ENCODE measurements around the gene PYGB. TPM values are rescaled to one million over a fixed set of nuclear protein-coding genes. Genes with fewer than 3 reads are reported as not detected.

Gene PYGB
- total RNA-seq, 1 experiment from 2014 or later: 258 TPM

DNA sequence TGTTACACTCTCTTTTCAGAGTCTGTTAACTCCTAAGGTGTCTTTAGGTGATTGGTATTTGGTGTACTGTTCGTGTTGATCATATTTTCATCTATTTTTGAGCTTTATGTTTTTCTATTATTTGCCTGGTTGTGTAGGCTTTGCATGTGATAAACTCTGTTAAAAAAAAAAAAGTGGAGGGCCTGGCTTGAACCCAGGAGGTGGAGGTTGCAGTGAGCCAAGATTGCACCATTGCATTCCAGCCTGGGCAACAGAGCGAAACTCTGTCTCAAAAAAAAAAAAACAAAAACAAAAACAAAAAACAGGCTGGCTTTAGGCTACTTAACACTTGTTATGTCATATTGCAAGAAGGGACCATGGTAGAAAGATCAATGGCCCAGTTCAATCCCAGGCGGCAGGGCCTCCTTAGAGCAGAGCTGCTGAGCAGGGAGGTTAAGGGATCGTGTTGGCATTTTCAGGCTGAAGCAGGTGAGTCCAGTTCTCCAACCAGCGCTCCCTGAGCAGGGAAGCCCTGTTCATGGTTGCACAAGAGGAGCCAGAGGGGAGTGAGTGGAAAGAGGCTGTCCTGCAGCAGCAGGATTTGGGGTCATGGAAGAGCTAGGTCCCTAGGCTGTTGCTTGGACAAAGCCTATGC is 8.5 kb downstream of the PYGB start:
- no TSS peak for BruUV-seq (replicated peaks)
- no peaks in the 10 kb centered on the region for H3K9me3 Mint-ChIP-seq (ENCODE audit: low read depth, unreplicated experiment)
- H3K27me3 Mint-ChIP-seq (ENCODE audit: unreplicated experiment): no peaks in the 10 kb centered on the region
- peaks cover 83% of the 10 kb centered on the region for H3K36me3 Mint-ChIP-seq (ENCODE audit: insufficient read depth, unreplicated experiment)
- no peak for TF ChIP-seq CTCF (IDR thresholded peaks at IDR 0.05; ENCODE audit: unreplicated experiment)
- H3K4me1 Mint-ChIP-seq (ENCODE audit: low read depth, unreplicated experiment): no peaks in the 10 kb centered on the region
- DNase-seq: no peak
- peak overlapping the region; percentile 69 for H3K4me3 Mint-ChIP-seq (ENCODE audit: low read depth, unreplicated experiment)
- CTCF ChIA-PET: interaction anchor here (0.7 to 1.5 kb wide), 2 partner anchors 10 to 27 kb away, joined by 3 to 4 read pairs; no protein-coding TSS in a partner anchor
- intact Hi-C loops (cut with micrococcal nuclease; ENCODE audit: unreplicated experiment): no loop called here
- no peak overlapping the region for H3K27ac Mint-ChIP-seq (ENCODE audit: unreplicated experiment)

GRCh38 chr20:25257130-25257529 is 9.2 kb downstream of the PYGB start:
- intact Hi-C loops (cut with micrococcal nuclease; ENCODE audit: unreplicated experiment): no loop called here
- no peak overlapping the region for H3K27ac Mint-ChIP-seq (ENCODE audit: unreplicated experiment)
- H3K36me3 Mint-ChIP-seq (ENCODE audit: insufficient read depth, unreplicated experiment): peaks cover 82% of the 10 kb centered on the region
- no peak for TF ChIP-seq CTCF (IDR thresholded peaks at IDR 0.05; ENCODE audit: unreplicated experiment)
- CTCF ChIA-PET: no interaction called here
- BruUV-seq (replicated peaks): no TSS peak
- H3K4me3 Mint-ChIP-seq (ENCODE audit: low read depth, unreplicated experiment): peak overlapping the region; percentile 69
- no peaks in the 10 kb centered on the region for H3K4me1 Mint-ChIP-seq (ENCODE audit: low read depth, unreplicated experiment)
- H3K9me3 Mint-ChIP-seq (ENCODE audit: low read depth, unreplicated experiment): no peaks in the 10 kb centered on the region
- no peaks in the 10 kb centered on the region for H3K27me3 Mint-ChIP-seq (ENCODE audit: unreplicated experiment)
- DNase-seq: no peak

DNA sequence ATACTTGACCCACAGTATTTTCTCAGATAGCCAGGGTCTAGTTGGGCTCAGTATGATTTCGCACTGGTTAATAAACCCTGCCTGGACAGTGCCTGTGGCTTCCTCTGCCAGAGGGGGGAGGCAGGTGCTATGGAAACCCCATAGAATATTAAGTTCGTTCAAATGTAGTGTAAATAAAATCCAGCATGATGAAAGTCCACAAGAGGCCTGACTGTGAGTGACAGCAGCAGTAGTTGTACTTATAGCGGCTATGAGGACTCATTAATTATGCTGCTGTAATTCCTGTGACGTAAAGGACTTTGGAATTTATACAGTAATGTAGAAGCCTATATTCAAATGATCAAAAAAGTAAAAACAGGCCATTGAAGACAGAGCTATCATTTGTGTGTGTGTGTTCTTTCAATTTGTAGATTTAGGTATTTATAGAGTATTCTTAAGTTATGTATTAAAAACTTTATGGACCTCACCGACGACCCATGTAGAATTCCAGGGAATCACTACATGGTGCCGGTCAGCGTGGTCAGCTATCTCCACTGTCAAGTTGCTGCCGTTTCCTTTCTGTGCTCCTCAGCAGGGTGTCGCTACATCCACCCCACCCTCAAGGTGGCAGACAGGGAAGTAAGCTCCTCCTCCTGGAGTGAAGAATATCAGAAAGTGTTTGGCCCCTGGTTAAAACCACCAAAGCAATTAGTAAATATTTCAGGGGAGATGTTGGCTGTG is 10.0 kb downstream of the PYGB start:
- Mint-ChIP-seq H3K36me3 (ENCODE audit: insufficient read depth, unreplicated experiment) (peaks cover 76% of the 10 kb centered on the region), H3K4me1 (ENCODE audit: low read depth, unreplicated experiment) (peaks cover under 1% of the 10 kb centered on the region), H3K27me3 (ENCODE audit: unreplicated experiment) (no peaks in the 10 kb centered on the region), H3K4me3 (ENCODE audit: low read depth, unreplicated experiment) (no peak overlapping the region), H3K9me3 (ENCODE audit: low read depth, unreplicated experiment) (no peaks in the 10 kb centered on the region), H3K27ac (ENCODE audit: unreplicated experiment) (no peak overlapping the region)
- intact Hi-C loops (cut with micrococcal nuclease; ENCODE audit: unreplicated experiment): no loop called here
- no peak for DNase-seq
- no peak for TF ChIP-seq CTCF (IDR thresholded peaks at IDR 0.05; ENCODE audit: unreplicated experiment)
- CTCF ChIA-PET: no interaction called here
- BruUV-seq (replicated peaks): no TSS peak

- CTCF ChIA-PET: no interaction called here
- H3K9me3 Mint-ChIP-seq (ENCODE audit: low read depth, unreplicated experiment): peaks cover 3% of the 10 kb centered on the region
- H3K27me3 Mint-ChIP-seq (ENCODE audit: unreplicated experiment): no peaks in the 10 kb centered on the region
- peak overlapping the region; percentile 66 for H3K27ac Mint-ChIP-seq (ENCODE audit: unreplicated experiment)
- H3K36me3 Mint-ChIP-seq (ENCODE audit: insufficient read depth, unreplicated experiment): peaks cover 76% of the 10 kb centered on the region
- H3K4me1 Mint-ChIP-seq (ENCODE audit: low read depth, unreplicated experiment): peaks cover 6% of the 10 kb centered on the region
- TF ChIP-seq CTCF (IDR thresholded peaks at IDR 0.05; ENCODE audit: unreplicated experiment): no peak
- DNase-seq: no peak
- intact Hi-C loops (cut with micrococcal nuclease; ENCODE audit: unreplicated experiment): no loop called here
- no TSS peak for BruUV-seq (replicated peaks)
- no peak overlapping the region for H3K4me3 Mint-ChIP-seq (ENCODE audit: low read depth, unreplicated experiment)
Measured at GRCh38 chr20:25258476-25258805, 10.6 kb downstream of the PYGB start.
